H1 (cell line): ENCODE data around the gene PLPP4. TPM values are rescaled to one million over a fixed set of nuclear protein-coding genes. Genes with fewer than 3 reads are reported as not detected.

Experiments used
- CTCF ChIA-PET: fragments of 300-600 bp; sonication (Branson Sonifier 250); formaldehyde crosslinking; loops from one replicate; lab custom pipeline; 2021; ENCODE audit not compliant: partially characterized antibody; lab: Charles Lee
- POLR2A ChIA-PET: fragments of 300-600 bp; sonication (Branson Sonifier 250); formaldehyde crosslinking; loops from one replicate; lab custom pipeline; 2021; ENCODE audit warnings: inconsistent platforms; ENCODE audit not compliant: partially characterized antibody; lab: Charles Lee
- DNase-seq, 2 experiments: peaks; one replicate each; pipeline versions ENCODE4 v3.0.0 to v3.0.0-alpha.2; 2010 to 2022; ENCODE audit warnings: low spot score in 2 of 2, low read depth in 1 of 2, mixed read lengths in 1 of 2
- FAIRE-seq: peaks from 2 replicates; lab custom pipeline; 2011; peaks lifted over from hg19 to GRCh38; lab: Jason Lieb, UNC
- H2AFZ ChIP-seq: 2 replicates; pipeline ENCODE4 v1.8.1; 2012; ENCODE audit warnings: low read length, inconsistent platforms
- H2AK5ac ChIP-seq: 2 replicates; pipeline ENCODE4 v1.6.1; 2013; ENCODE audit warnings: low read depth, low read length
- H2BK120ac ChIP-seq: replicated peaks from 2 replicates; pipeline ENCODE3; 2013; ENCODE audit warnings: low read depth, low read length, inconsistent platforms
- H2BK12ac ChIP-seq: 2 replicates; pipeline ENCODE4 v1.6.1; 2013; ENCODE audit warnings: low read depth, low read length
- H2BK15ac ChIP-seq: 2 replicates; pipeline ENCODE4 v1.6.1; 2013; ENCODE audit warnings: low read length
- H2BK20ac ChIP-seq: 2 replicates; pipeline ENCODE4 v1.6.1; 2013; ENCODE audit warnings: low read length
- H2BK5ac ChIP-seq: 2 replicates; pipeline ENCODE4 v1.6.1; 2013; ENCODE audit warnings: low read depth, low read length
- H3K14ac ChIP-seq: 2 replicates; pipeline ENCODE4 v1.6.1; 2013; ENCODE audit warnings: inconsistent platforms; ENCODE audit not compliant: insufficient read length
- H3K18ac ChIP-seq: 2 replicates; pipeline ENCODE4 v1.6.1; 2013; ENCODE audit warnings: low read length; ENCODE audit errors: extremely low read depth
- H3K23ac ChIP-seq: 2 replicates; pipeline ENCODE4 v1.6.1; 2013; ENCODE audit warnings: inconsistent platforms; ENCODE audit not compliant: insufficient read length
- H3K23me2 ChIP-seq: 2 replicates; pipeline ENCODE4 v1.6.1; 2013; ENCODE audit warnings: low read depth, low read length
- H3K27ac ChIP-seq: 2 replicates; pipeline ENCODE4 v1.6.1; 2011; ENCODE audit warnings: low read depth, low read length, inconsistent platforms
- H3K27me3 ChIP-seq, 4 experiments: replicated peaks in 1 of 4; 1 replicate in 1 of 4; 2 replicates in 3 of 4; pipeline versions ENCODE4 v1.6.1 to v1.8.1; 2011 to 2013; ENCODE audit warnings: low read length in 3 of 4, mild to moderate bottlenecking in 3 of 4, inconsistent platforms in 2 of 4, mixed read lengths in 2 of 4, moderate library complexity in 1 of 4; ENCODE audit not compliant: control insufficient read depth in 3 of 4, insufficient read depth in 3 of 4; ENCODE audit errors: extremely low read depth in 1 of 4
- H3K36me3 ChIP-seq, 4 experiments: 2 replicates each; pipeline versions ENCODE4 v1.6.1 to v1.8.1; 2011 to 2013; ENCODE audit warnings: mild to moderate bottlenecking in 4 of 4, low read length in 3 of 4, moderate library complexity in 2 of 4, control low read depth in 1 of 4, inconsistent platforms in 1 of 4; ENCODE audit not compliant: insufficient read depth in 4 of 4, control insufficient read depth in 2 of 4
- H3K4ac ChIP-seq: replicated peaks from 2 replicates; pipeline ENCODE3; 2013; ENCODE audit warnings: low read length, low read depth, mixed read lengths, inconsistent platforms; ENCODE audit not compliant: insufficient read length
- H3K4me1 ChIP-seq, 4 experiments: replicated peaks in 1 of 4; 1 replicate in 1 of 4; 2 replicates in 3 of 4; pipeline versions ENCODE4 v1.6.1 to v1.8.1; 2011 to 2013; ENCODE audit warnings: low read length in 3 of 4, inconsistent platforms in 2 of 4, mixed read lengths in 1 of 4; ENCODE audit not compliant: insufficient read depth in 4 of 4, control insufficient read depth in 3 of 4
- H3K4me2 ChIP-seq, 2 experiments: 2 replicates each; pipeline versions ENCODE4 v1.6.1 to v1.8.1; 2011 to 2013; ENCODE audit warnings: low read depth in 2 of 2, low read length in 2 of 2, control low read depth in 1 of 2, inconsistent platforms in 1 of 2, mild to moderate bottlenecking in 1 of 2; ENCODE audit not compliant: insufficient read depth in 1 of 2
- H3K4me3 ChIP-seq, 4 experiments: fragments of 200-600, 300-600 bp in 1 of 4; sonication (generic), shearing (Covaris generic), sonication (Bioruptor Twin) in 1 of 4; 2 replicates each; pipeline versions ENCODE4 v1.5.1 to v1.8.1; 2011 to 2016; ENCODE audit warnings: low read length in 4 of 4, low read depth in 3 of 4, control low read depth in 2 of 4, inconsistent platforms in 2 of 4, mild to moderate bottlenecking in 2 of 4, mixed read lengths in 1 of 4, moderate library complexity in 1 of 4; ENCODE audit not compliant: insufficient read depth in 2 of 4; ENCODE audit errors: extremely low read depth in 1 of 4
- H3K56ac ChIP-seq: replicated peaks from 2 replicates; pipeline ENCODE3; 2013; ENCODE audit warnings: low read depth, mild to moderate bottlenecking, mixed read lengths, low read length, inconsistent platforms; ENCODE audit not compliant: insufficient read length
- H3K79me1 ChIP-seq: 2 replicates; pipeline ENCODE4 v1.6.1; 2013; ENCODE audit warnings: low read depth, low read length, control low read depth
- H3K79me2 ChIP-seq, 2 experiments: 2 replicates each; pipeline versions ENCODE4 v1.6.1 to v1.8.1; 2012 to 2013; ENCODE audit warnings: low read length in 2 of 2, mild to moderate bottlenecking in 2 of 2, inconsistent platforms in 1 of 2; ENCODE audit not compliant: insufficient read depth in 2 of 2, control insufficient read depth in 1 of 2
- H3K9ac ChIP-seq, 4 experiments: replicated peaks in 1 of 4; 1 replicate in 1 of 4; 2 replicates in 3 of 4; pipeline versions ENCODE4 v1.6.1 to v1.8.1; 2011 to 2013; ENCODE audit warnings: low read depth in 3 of 4, low read length in 3 of 4, control low read depth in 2 of 4, mild to moderate bottlenecking in 2 of 4, moderate library complexity in 2 of 4, inconsistent platforms in 1 of 4; ENCODE audit errors: extremely low read depth in 1 of 4
- H3K9me3 ChIP-seq, 2 experiments: 2 replicates each; pipeline versions ENCODE4 v1.6.1 to v1.8.1; 2012 to 2013; ENCODE audit warnings: mild to moderate bottlenecking in 2 of 2, moderate library complexity in 2 of 2, control low read depth in 1 of 2, inconsistent platforms in 1 of 2, low read depth in 1 of 2, low read length in 1 of 2, mixed read lengths in 1 of 2; ENCODE audit not compliant: insufficient read depth in 2 of 2
- H4K20me1 ChIP-seq, 2 experiments: replicated peaks in 1 of 2; 2 replicates each; pipeline versions ENCODE3 to v1.8.1; 2011 to 2013; ENCODE audit warnings: inconsistent platforms in 2 of 2, low read length in 2 of 2, mild to moderate bottlenecking in 1 of 2; ENCODE audit not compliant: insufficient read depth in 2 of 2, control insufficient read depth in 1 of 2
- H4K5ac ChIP-seq: 2 replicates; pipeline ENCODE4 v1.6.1; 2013; ENCODE audit warnings: low read length, low read depth, mixed read lengths, inconsistent platforms; ENCODE audit not compliant: insufficient read length
- H4K8ac ChIP-seq: 2 replicates; pipeline ENCODE4 v1.8.0; 2013; ENCODE audit warnings: mild to moderate bottlenecking, moderate library complexity, low read length, inconsistent platforms; ENCODE audit not compliant: insufficient read depth; ENCODE audit errors: extremely low read depth
- H4K91ac ChIP-seq: replicated peaks from 2 replicates; pipeline ENCODE3; 2013; ENCODE audit warnings: low read length, mixed read lengths, inconsistent platforms; ENCODE audit not compliant: insufficient read length
- CBX8 ChIP-seq: fragments of 300-800, 300-1000 bp; sonication (generic); IDR thresholded peaks from 2 replicates; pipeline ENCODE4 v1.7.1; 2016; ENCODE audit warnings: low read depth, low read length, borderline replicate concordance
- CHD1 ChIP-seq: IDR thresholded peaks from 2 replicates; pipeline ENCODE4 v1.6.1; 2012; ENCODE audit warnings: low read depth, low read length, improper control_type of control experiment
- EZH2 ChIP-seq: fragments of 200-600 bp; sonication (generic); IDR thresholded peaks from 2 replicates; pipeline ENCODE4 v1.7.1; 2012; ENCODE audit warnings: low read depth, mild to moderate bottlenecking, moderate library complexity, low read length, inconsistent platforms; ENCODE audit not compliant: severe bottlenecking
- JUND ChIP-seq: IDR thresholded peaks from 2 replicates; pipeline ENCODE4 v1.6.1; 2011; ENCODE audit warnings: mild to moderate bottlenecking, improper control_type of control experiment, low read length
- KDM5A ChIP-seq: fragments of 200-600 bp; IDR thresholded peaks from 2 replicates; pipeline ENCODE4 v1.7.1; 2012; ENCODE audit warnings: mild to moderate bottlenecking, low read length, inconsistent platforms, mixed read lengths
- MAFK ChIP-seq: IDR thresholded peaks from 2 replicates; pipeline ENCODE4 v1.6.1; 2012; ENCODE audit warnings: low read depth, mild to moderate bottlenecking, improper control_type of control experiment, low read length
- NRF1 ChIP-seq: IDR thresholded peaks from 2 replicates; pipeline ENCODE4 v1.6.1; 2011; ENCODE audit warnings: mild to moderate bottlenecking, low read depth, low read length, improper control_type of control experiment
- PHF8 ChIP-seq: fragments of 200-600 bp; sonication (generic); conservative IDR thresholded peaks from 2 replicates; pipeline ENCODE4 v1.7.1; 2012; ENCODE audit warnings: low read depth, mild to moderate bottlenecking, inconsistent platforms, low read length, moderate library complexity
- POLR2AphosphoS5 ChIP-seq: IDR thresholded peaks from 2 replicates; pipeline ENCODE4 v1.6.1; 2011; ENCODE audit warnings: low read depth, low read length
- POU5F1 ChIP-seq: IDR thresholded peaks from 2 replicates; pipeline ENCODE4 v1.6.1; 2011; ENCODE audit warnings: low read depth, mild to moderate bottlenecking, low read length, moderate library complexity
- RBBP5 ChIP-seq: IDR thresholded peaks from 2 replicates; pipeline ENCODE4 v1.7.1; 2012; ENCODE audit warnings: low read depth, mild to moderate bottlenecking, inconsistent platforms, low read length, moderate library complexity, borderline replicate concordance
- SIN3A ChIP-seq, 2 experiments: IDR thresholded peaks in 1 of 2; conservative IDR thresholded peaks in 1 of 2; 2 replicates each; pipeline ENCODE4 v1.6.1; 2011 to 2012; ENCODE audit warnings: low read length in 2 of 2, improper control_type of control experiment in 1 of 2, low read depth in 1 of 2, mild to moderate bottlenecking in 1 of 2
- SIX5 ChIP-seq: IDR thresholded peaks from 2 replicates; pipeline ENCODE4 v1.6.1; 2011; ENCODE audit warnings: mild to moderate bottlenecking, low read depth, low read length
- TAF7 ChIP-seq: optimal IDR thresholded peaks from 2 replicates; pipeline ENCODE3; 2011; ENCODE audit warnings: low read depth, mild to moderate bottlenecking, inconsistent platforms, low read length, moderate library complexity, borderline replicate concordance
- WGBS, 2 experiments: shearing (Covaris generic) in 1 of 2; methylation state at CpG; one replicate each; pipeline versions ENCODE4 v1.1.6 to v1.1.7; 2013 to 2015; ENCODE audit warnings: low lambda C conversion rate in 2 of 2, mixed read lengths in 2 of 2, inconsistent platforms in 1 of 2, low coverage in 1 of 2, missing lambda C conversion rate in 1 of 2; ENCODE audit not compliant: insufficient replicate concordance in 2 of 2, insufficient coverage in 1 of 2, insufficient read length in 1 of 2; ENCODE audit errors: extremely low coverage in 1 of 2, missing lambda C conversion rate in 1 of 2; 5-methylcytosine and 5-hydroxymethylcytosine counted together
- polyA plus RNA-seq, 7 experiments: library from polyadenylated mRNA; depleted of rRNA in 3 of 7; stranded (reverse) in 5 of 7; unstranded in 2 of 7; fragments of >200 nt in 5 of 7; fragments of 200-250 nt in 2 of 7; gene quantifications; 1 replicate in 5 of 7; 2 replicates in 1 of 7; 4 replicates in 1 of 7; pipeline versions ENCODE4 v1.2.1 to v1.2.3, GENCODE V29; 2011 to 2013; ENCODE audit warnings: missing spikeins in 2 of 7, mixed read lengths in 2 of 7
- total RNA-seq: library from RNA; stranded (reverse); fragmentation: NEBNext Ultra II Directional; extraction: Animal tissue kit (Norgen Biotek cat#: 25700); gene quantifications from 2 replicates; pipeline ENCODE4 v1.2.1, GENCODE V29; 2021

PLPP4 gene
- total and polyA plus RNA-seq, 2 of the 8 experiments (the other 6 are each of a cell fraction or from before 2014, with no cell fraction given), result 0.30 TPM; not detected in 1

GRCh38 chr10:120612756-120613155, 155.7 kb downstream of the PLPP4 start:
- H3K4me1 ChIP-seq, result peaks cover 0 to 3% (median under 1%) of the 10 kb centered on the region in 4 experiments; a peak in 1 of 7 replicates
- no peak overlapping the region for H2AK5ac ChIP-seq
- no peaks in the 10 kb centered on the region for H3K79me1 ChIP-seq
- peaks cover 0 to 1% (median 0%) of the 10 kb centered on the region in 4 experiments; a peak in 1 of 7 replicates for H3K27me3 ChIP-seq
- ChIA-PET POLR2A (no interaction called here), CTCF (interaction anchor here (1.1 to 2.9 kb wide), 4 partner anchors 12 to 31 kb away, joined by 3 to 8 read pairs (median 3); no protein-coding TSS in a partner anchor)
- no peak overlapping the region for H3K4ac ChIP-seq
- H2BK120ac ChIP-seq, result no peak overlapping the region
- no peaks in the 10 kb centered on the region for H3K79me2 ChIP-seq
- no peak overlapping the region for H4K8ac ChIP-seq
- H3K56ac ChIP-seq, result no peak overlapping the region
- DNase-seq (no peak), FAIRE-seq (no peak)
- H2AFZ ChIP-seq, result no peak overlapping the region
- H3K18ac ChIP-seq, result no peak overlapping the region
- peaks cover 0 to 10% of the 10 kb centered on the region in 2 experiments; a peak in 1 of 4 replicates for H3K9me3 ChIP-seq
- H2BK15ac ChIP-seq, result no peak overlapping the region
- no peak overlapping the region for H4K5ac ChIP-seq
- H3K27ac ChIP-seq, result no peak overlapping the region
- H2BK20ac ChIP-seq, result no peak overlapping the region
- H3K4me3 ChIP-seq, result no peak overlapping the region
- no peak overlapping the region for H3K4me2 ChIP-seq
- H3K9ac ChIP-seq, result no peak overlapping the region
- H3K23me2 ChIP-seq, result no peaks in the 10 kb centered on the region
- no peak overlapping the region for H2BK5ac ChIP-seq
- 93% methylated on average over 2 of the region's 2 CpGs; no CpG with 5 or more reads in 1 of the 2 experiments for WGBS, 2 experiments
- no peak overlapping the region for H3K14ac ChIP-seq
- no peak overlapping the region for H2BK12ac ChIP-seq
- H4K91ac ChIP-seq, result no peak overlapping the region
- H3K23ac ChIP-seq, result no peak overlapping the region
- H4K20me1 ChIP-seq, result no peaks in the 10 kb centered on the region
- no peaks in the 10 kb centered on the region for H3K36me3 ChIP-seq
- TF ChIP-seq TAF7, result no peak
- TF ChIP-seq PHF8, result no peak
- no peak for TF ChIP-seq CHD1
- TF ChIP-seq CBX8, result no peak
- no peak for TF ChIP-seq RBBP5
- no peak for TF ChIP-seq NRF1
- no peak for TF ChIP-seq JUND
- no peak for TF ChIP-seq SIX5
- TF ChIP-seq POLR2AphosphoS5, result no peak
- TF ChIP-seq SIN3A (conservative IDR thresholded peaks at IDR 0.05 in 1 of 2, IDR thresholded peaks at IDR 0.05 in 1 of 2; ENCODE audit: low read depth in 1 of 2, low read length in 2 of 2), result no peak
- TF ChIP-seq MAFK, result no peak
- TF ChIP-seq KDM5A, result no peak
- TF ChIP-seq EZH2, result no peak
- no peak for TF ChIP-seq POU5F1
